GM23338 (cell line): ENCODE measurements around the gene PRDM1. TPM values are rescaled to one million over a fixed set of nuclear protein-coding genes. Genes with fewer than 3 reads are reported as not detected.

Experiments
- ATAC-seq: fragments of 200-7000 bp; cut with Tn5 transposase; 3 replicates; pipeline ENCODE4 v1.9.1; 2020
- DNase-seq: peaks from one replicate; pipeline ENCODE4 v3.0.0-alpha.2; 2015; ENCODE audit warnings: low spot score
- H2AFZ ChIP-seq: fragments of 200-600 bp; sonication (generic); 2 replicates; pipeline ENCODE4 v1.8.0; 2016; ENCODE audit warnings: antibody characterized with exemption, mild to moderate bottlenecking, moderate library complexity
- H3F3A ChIP-seq: fragments of 200-600 bp; sonication (generic); replicated peaks from 2 replicates; pipeline ENCODE4 v1.8.0; 2017; ENCODE audit warnings: antibody characterized with exemption, mixed run types, low read depth
- H3K27ac ChIP-seq: fragments of 200-600 bp; sonication (generic); 2 replicates; pipeline ENCODE4 v1.6.1; 2016; ENCODE audit warnings: low read depth
- H3K27me3 ChIP-seq: fragments of 200-600 bp; sonication (generic); 2 replicates; pipeline ENCODE4 v1.8.0; 2016; ENCODE audit warnings: mild to moderate bottlenecking, mixed run types, moderate library complexity; ENCODE audit not compliant: insufficient read depth
- H3K36me3 ChIP-seq: fragments of 200-600 bp; sonication (generic); 2 replicates; pipeline ENCODE4 v1.8.0; 2016; ENCODE audit warnings: mild to moderate bottlenecking; ENCODE audit not compliant: insufficient read depth
- H3K4me1 ChIP-seq: fragments of 200-600 bp; sonication (generic); 2 replicates; pipeline ENCODE4 v1.8.0; 2016; ENCODE audit warnings: mild to moderate bottlenecking, moderate library complexity; ENCODE audit not compliant: insufficient read depth
- H3K4me2 ChIP-seq: fragments of 200-600 bp; sonication (generic); 2 replicates; pipeline ENCODE4 v1.7.1; 2017; ENCODE audit warnings: mixed run types
- H3K4me3 ChIP-seq: fragments of 200-600 bp; sonication (generic); 2 replicates; pipeline ENCODE4 v1.6.1; 2016; ENCODE audit warnings: mixed run types
- H3K79me2 ChIP-seq: fragments of 200-600 bp; sonication (generic); replicated peaks from 2 replicates; pipeline ENCODE4 v1.8.0; 2017; ENCODE audit warnings: mild to moderate bottlenecking; ENCODE audit not compliant: insufficient read depth
- H3K9me2 ChIP-seq: fragments of 200-600 bp; sonication (generic); 2 replicates; pipeline ENCODE4 v1.8.0; 2017; ENCODE audit not compliant: insufficient read depth
- H4K20me1 ChIP-seq: fragments of 200-600 bp; sonication (generic); replicated peaks from 2 replicates; pipeline ENCODE4 v1.8.0; 2017; ENCODE audit warnings: mild to moderate bottlenecking; ENCODE audit not compliant: insufficient read depth
- H3K27ac Mint-ChIP-seq: 2 replicates; pipeline ENCODE4 v1.8.0; 2020; ENCODE audit warnings: inconsistent platforms, mild to moderate bottlenecking, moderate library complexity, mixed read lengths
- H3K27me3 Mint-ChIP-seq: 3 replicates; pipeline ENCODE4 v1.8.0; 2022; ENCODE audit warnings: low read depth, mild to moderate bottlenecking, moderate library complexity, mixed read lengths, inconsistent platforms; ENCODE audit not compliant: insufficient read depth, poor library complexity
- H3K36me3 Mint-ChIP-seq: 3 replicates; pipeline ENCODE4 v1.8.0; 2021; ENCODE audit warnings: low read depth, mild to moderate bottlenecking, inconsistent platforms, moderate library complexity, mixed read lengths
- H3K4me1 Mint-ChIP-seq: 3 replicates; pipeline ENCODE4 v1.8.0; 2020; ENCODE audit warnings: mild to moderate bottlenecking, inconsistent platforms, mixed read lengths
- H3K4me3 Mint-ChIP-seq: 3 replicates; pipeline ENCODE4 v1.8.0; 2021; ENCODE audit warnings: moderate library complexity, mild to moderate bottlenecking, inconsistent platforms, mixed read lengths
- H3K9me3 Mint-ChIP-seq: 3 replicates; pipeline ENCODE4 v1.8.0; 2020; ENCODE audit warnings: moderate library complexity, mild to moderate bottlenecking, inconsistent platforms, mixed read lengths
- CREB1 ChIP-seq: fragments of 250-450 bp; sonication (Bioruptor Pico); IDR thresholded peaks from 2 replicates; pipeline ENCODE4 v1.5.0; 2020; ENCODE audit warnings: low read depth, mild to moderate bottlenecking, moderate library complexity
- ETS1 ChIP-seq: IDR thresholded peaks from 2 replicates; pipeline ENCODE4 v1.6.1; 2016; ENCODE audit warnings: antibody characterized with exemption
- EZH2 ChIP-seq: fragments of 200-600 bp; sonication (generic); IDR thresholded peaks from one replicate; pipeline ENCODE4 v1.8.0; 2017; ENCODE audit warnings: antibody characterized with exemption, mild to moderate bottlenecking, low read depth; ENCODE audit not compliant: unreplicated experiment
- EZH2phosphoT487 ChIP-seq: fragments of 200-600 bp; sonication (generic); IDR thresholded peaks from one replicate; pipeline ENCODE4 v1.8.1; 2018; ENCODE audit warnings: antibody characterized with exemption; ENCODE audit not compliant: unreplicated experiment
- JUNB ChIP-seq: IDR thresholded peaks from one replicate; pipeline ENCODE4 v1.6.1; 2016; ENCODE audit warnings: antibody characterized with exemption; ENCODE audit not compliant: unreplicated experiment
- NANOG ChIP-seq: IDR thresholded peaks from 2 replicates; pipeline ENCODE4 v1.6.1; 2016; ENCODE audit warnings: antibody characterized with exemption, borderline replicate concordance
- POLR2AphosphoS5 ChIP-seq: IDR thresholded peaks from 2 replicates; pipeline ENCODE4 v1.6.1; 2016; ENCODE audit warnings: antibody characterized with exemption, low read depth
- STAT1 ChIP-seq: IDR thresholded peaks from one replicate; pipeline ENCODE4 v1.6.1; 2016; ENCODE audit warnings: antibody characterized with exemption; ENCODE audit not compliant: unreplicated experiment
- ZNF114 ChIP-seq: fragments of 250-450 bp; sonication (Bioruptor Pico); IDR thresholded peaks from 2 replicates; pipeline ENCODE4 v1.5.0; 2020; ENCODE audit warnings: mild to moderate bottlenecking, moderate library complexity
- ZNF331 ChIP-seq: fragments of 250-450 bp; sonication (Bioruptor Pico); IDR thresholded peaks from 2 replicates; pipeline ENCODE4 v1.5.0; 2020; ENCODE audit warnings: low read depth, mild to moderate bottlenecking, moderate library complexity
- ZNF462 ChIP-seq: fragments of 250-450 bp; sonication (Bioruptor Pico); IDR thresholded peaks from 2 replicates; pipeline ENCODE4 v1.5.0; 2020; ENCODE audit warnings: mild to moderate bottlenecking, moderate library complexity
- polyA plus RNA-seq: library from polyadenylated mRNA; unstranded; fragments of >200 nt; fragmentation: Nextera tagmentation; extraction: Ambion mirVana; gene quantifications from 2 replicates; pipeline ENCODE4 v1.2.1, GENCODE V29; 2016
- total RNA-seq: library from RNA; depleted of rRNA; stranded (reverse); fragments of >200 nt; shearing (Covaris generic); gene quantifications from 2 replicates; pipeline ENCODE4 v1.2.3, GENCODE V29; 2014
- TF ChIP-seq, protein P1 (sequence below), 2 experiments: fragments of 200-600 bp in 1 of 2; sonication (generic) in 1 of 2; conservative IDR thresholded peaks; 2 replicates each; pipeline versions ENCODE4 v1.5.1 to v1.6.1; 2016 to 2017; ENCODE audit warnings: antibody characterized with exemption in 2 of 2, low read depth in 2 of 2, mild to moderate bottlenecking in 2 of 2, moderate library complexity in 1 of 2
- TF ChIP-seq, protein P2 (sequence below): IDR thresholded peaks from one replicate; pipeline ENCODE4 v1.6.1; 2018; ENCODE audit warnings: antibody characterized with exemption; ENCODE audit not compliant: unreplicated experiment

PRDM1 gene
- total and polyA plus RNA-seq, 2 experiments from 2014 or later = 0.65 to 0.73 TPM

- H3F3A ChIP-seq = no peaks in the 10 kb centered on the region
- H3K4me1 ChIP-seq = peaks cover 13% of the 10 kb centered on the region; the same call in 1 of the 2 replicates
- Mint-ChIP-seq H3K27me3 (no peaks in the 10 kb centered on the region), H3K9me3 (no peaks in the 10 kb centered on the region), H3K4me1 (peaks cover 12% of the 10 kb centered on the region), H3K36me3 (no peaks in the 10 kb centered on the region), H3K27ac (no peak overlapping the region), H3K4me3 (no peak overlapping the region)
- H3K4me2 ChIP-seq = no peak overlapping the region
- no peaks in the 10 kb centered on the region for H3K27me3 ChIP-seq
- H3K36me3 ChIP-seq = no peaks in the 10 kb centered on the region
- no peaks in the 10 kb centered on the region for H3K79me2 ChIP-seq
- H3K27ac ChIP-seq = no peak overlapping the region
- H2AFZ ChIP-seq = no peak overlapping the region
- 0 out of 2 replicates have a peak, but pooled peaks cover 6% of the 10 kb centered on the region for H3K9me2 ChIP-seq
- no peaks in the 10 kb centered on the region for H4K20me1 ChIP-seq
- DNase-seq = no peak
- H3K4me3 ChIP-seq = no peak overlapping the region
- TF ChIP-seq JUNB (no peak), EZH2phosphoT487 (no peak), ZNF331 (no peak), ZNF114 (CRISPR knock-in tag) (no peak), EZH2 (no peak), ETS1 (no peak), NANOG (no peak), ZNF462 (CRISPR knock-in tag) (no peak), STAT1 (no peak), POLR2AphosphoS5 (no peak), CREB1 (no peak)
- TF ChIP-seq, protein P1, sequence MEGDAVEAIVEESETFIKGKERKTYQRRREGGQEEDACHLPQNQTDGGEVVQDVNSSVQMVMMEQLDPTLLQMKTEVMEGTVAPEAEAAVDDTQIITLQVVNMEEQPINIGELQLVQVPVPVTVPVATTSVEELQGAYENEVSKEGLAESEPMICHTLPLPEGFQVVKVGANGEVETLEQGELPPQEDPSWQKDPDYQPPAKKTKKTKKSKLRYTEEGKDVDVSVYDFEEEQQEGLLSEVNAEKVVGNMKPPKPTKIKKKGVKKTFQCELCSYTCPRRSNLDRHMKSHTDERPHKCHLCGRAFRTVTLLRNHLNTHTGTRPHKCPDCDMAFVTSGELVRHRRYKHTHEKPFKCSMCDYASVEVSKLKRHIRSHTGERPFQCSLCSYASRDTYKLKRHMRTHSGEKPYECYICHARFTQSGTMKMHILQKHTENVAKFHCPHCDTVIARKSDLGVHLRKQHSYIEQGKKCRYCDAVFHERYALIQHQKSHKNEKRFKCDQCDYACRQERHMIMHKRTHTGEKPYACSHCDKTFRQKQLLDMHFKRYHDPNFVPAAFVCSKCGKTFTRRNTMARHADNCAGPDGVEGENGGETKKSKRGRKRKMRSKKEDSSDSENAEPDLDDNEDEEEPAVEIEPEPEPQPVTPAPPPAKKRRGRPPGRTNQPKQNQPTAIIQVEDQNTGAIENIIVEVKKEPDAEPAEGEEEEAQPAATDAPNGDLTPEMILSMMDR (conservative IDR thresholded peaks at IDR 0.05; ENCODE audit: low read depth in 2 of 2) = no peak
- TF ChIP-seq, protein P2, sequence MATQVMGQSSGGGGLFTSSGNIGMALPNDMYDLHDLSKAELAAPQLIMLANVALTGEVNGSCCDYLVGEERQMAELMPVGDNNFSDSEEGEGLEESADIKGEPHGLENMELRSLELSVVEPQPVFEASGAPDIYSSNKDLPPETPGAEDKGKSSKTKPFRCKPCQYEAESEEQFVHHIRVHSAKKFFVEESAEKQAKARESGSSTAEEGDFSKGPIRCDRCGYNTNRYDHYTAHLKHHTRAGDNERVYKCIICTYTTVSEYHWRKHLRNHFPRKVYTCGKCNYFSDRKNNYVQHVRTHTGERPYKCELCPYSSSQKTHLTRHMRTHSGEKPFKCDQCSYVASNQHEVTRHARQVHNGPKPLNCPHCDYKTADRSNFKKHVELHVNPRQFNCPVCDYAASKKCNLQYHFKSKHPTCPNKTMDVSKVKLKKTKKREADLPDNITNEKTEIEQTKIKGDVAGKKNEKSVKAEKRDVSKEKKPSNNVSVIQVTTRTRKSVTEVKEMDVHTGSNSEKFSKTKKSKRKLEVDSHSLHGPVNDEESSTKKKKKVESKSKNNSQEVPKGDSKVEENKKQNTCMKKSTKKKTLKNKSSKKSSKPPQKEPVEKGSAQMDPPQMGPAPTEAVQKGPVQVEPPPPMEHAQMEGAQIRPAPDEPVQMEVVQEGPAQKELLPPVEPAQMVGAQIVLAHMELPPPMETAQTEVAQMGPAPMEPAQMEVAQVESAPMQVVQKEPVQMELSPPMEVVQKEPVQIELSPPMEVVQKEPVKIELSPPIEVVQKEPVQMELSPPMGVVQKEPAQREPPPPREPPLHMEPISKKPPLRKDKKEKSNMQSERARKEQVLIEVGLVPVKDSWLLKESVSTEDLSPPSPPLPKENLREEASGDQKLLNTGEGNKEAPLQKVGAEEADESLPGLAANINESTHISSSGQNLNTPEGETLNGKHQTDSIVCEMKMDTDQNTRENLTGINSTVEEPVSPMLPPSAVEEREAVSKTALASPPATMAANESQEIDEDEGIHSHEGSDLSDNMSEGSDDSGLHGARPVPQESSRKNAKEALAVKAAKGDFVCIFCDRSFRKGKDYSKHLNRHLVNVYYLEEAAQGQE = no peak
- ATAC-seq = no peak
These were observed 26.8 kb upstream of the PRDM1 start for GRCh38 chr6:106059331-106059730.
